Transverse colon (tissue), 4 donors: ENCODE results near the gene ITGB1BP2.

Source experiments
- EP300 ChIP-seq: sonication (generic); formaldehyde crosslinking; IDR thresholded peaks from one replicate; pipeline ENCODE4 v1.6.1; 2017; ENCODE audit warnings: antibody characterized with exemption, low read depth
- POLR2A ChIP-seq: fragments of 450-650 bp; IDR thresholded peaks from one replicate; pipeline ENCODE4 v1.6.1; 2016; ENCODE audit warnings: antibody characterized with exemption, mild to moderate bottlenecking, moderate library complexity
- POLR2AphosphoS5 ChIP-seq, 3 donors: sonication (generic); formaldehyde crosslinking; IDR thresholded peaks; one replicate each; pipeline ENCODE4 v1.6.1; 2016; ENCODE audit warnings: antibody characterized with exemption in 3 of 3
- TF ChIP-seq, protein P1 (sequence below), 5 experiments: fragments of 200-600 bp in 3 of 5; fragments of 450-650 bp in 2 of 5; sonication (generic) in 3 of 5; IDR thresholded peaks; 1 replicate in 2 of 5; 2 replicates in 3 of 5; pipeline ENCODE4 v1.5.1; 2016 to 2017; ENCODE audit warnings: antibody characterized with exemption in 5 of 5, inconsistent platforms in 3 of 5, mild to moderate bottlenecking in 2 of 5, moderate library complexity in 1 of 5

DNA sequence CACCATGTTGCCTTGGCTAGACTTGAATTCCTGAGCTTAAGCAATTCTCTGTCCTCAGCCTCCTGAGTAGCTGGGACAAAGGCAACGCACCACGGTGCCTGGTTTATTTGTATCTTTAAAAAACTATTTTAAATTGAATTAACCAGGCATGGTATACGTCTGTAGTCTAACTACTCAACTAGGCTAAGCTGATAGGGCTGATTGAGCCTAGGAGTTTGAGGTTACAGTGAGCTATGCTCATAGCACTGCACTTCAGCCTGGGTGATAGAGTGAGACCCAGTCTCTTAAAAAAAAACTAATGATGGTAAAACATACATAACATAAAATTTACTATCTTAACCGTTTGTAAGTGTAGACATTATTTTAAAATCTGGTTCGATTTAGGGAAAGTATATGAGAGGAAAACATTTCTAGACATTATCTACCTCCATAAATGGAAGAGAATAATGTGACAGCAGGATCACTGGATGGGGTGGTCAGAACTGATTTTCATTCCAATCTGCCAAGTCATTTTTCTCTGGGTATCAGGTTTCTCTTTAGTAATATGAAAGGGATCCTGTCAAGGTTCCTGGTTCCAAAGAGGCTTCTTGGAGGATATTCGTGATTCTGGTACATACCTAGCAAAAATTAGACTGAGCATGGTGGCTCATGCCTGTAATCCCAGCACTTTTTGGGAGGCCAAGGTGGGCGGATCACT is 8.7 kb upstream of the ITGB1BP2 start:
- TF ChIP-seq, protein P1, sequence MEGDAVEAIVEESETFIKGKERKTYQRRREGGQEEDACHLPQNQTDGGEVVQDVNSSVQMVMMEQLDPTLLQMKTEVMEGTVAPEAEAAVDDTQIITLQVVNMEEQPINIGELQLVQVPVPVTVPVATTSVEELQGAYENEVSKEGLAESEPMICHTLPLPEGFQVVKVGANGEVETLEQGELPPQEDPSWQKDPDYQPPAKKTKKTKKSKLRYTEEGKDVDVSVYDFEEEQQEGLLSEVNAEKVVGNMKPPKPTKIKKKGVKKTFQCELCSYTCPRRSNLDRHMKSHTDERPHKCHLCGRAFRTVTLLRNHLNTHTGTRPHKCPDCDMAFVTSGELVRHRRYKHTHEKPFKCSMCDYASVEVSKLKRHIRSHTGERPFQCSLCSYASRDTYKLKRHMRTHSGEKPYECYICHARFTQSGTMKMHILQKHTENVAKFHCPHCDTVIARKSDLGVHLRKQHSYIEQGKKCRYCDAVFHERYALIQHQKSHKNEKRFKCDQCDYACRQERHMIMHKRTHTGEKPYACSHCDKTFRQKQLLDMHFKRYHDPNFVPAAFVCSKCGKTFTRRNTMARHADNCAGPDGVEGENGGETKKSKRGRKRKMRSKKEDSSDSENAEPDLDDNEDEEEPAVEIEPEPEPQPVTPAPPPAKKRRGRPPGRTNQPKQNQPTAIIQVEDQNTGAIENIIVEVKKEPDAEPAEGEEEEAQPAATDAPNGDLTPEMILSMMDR (IDR thresholded peaks at IDR 0.05), result no peak
- no peak for TF ChIP-seq POLR2AphosphoS5 (IDR thresholded peaks at IDR 0.05)
- no peak for TF ChIP-seq EP300
- TF ChIP-seq POLR2A, result no peak
